IMR-90 (cell line): ENCODE data around the gene MBOAT2. TPM values are rescaled to one million over a fixed set of nuclear protein-coding genes. Genes with fewer than 3 reads are reported as not detected.

Experiments
- ATAC-seq: fragments of 200-7000 bp; cut with Tn5 transposase; 2 replicates; pipeline ENCODE4 v1.9.1; 2020; ENCODE audit warnings: low read depth, mild to moderate bottlenecking, moderate library complexity
- BruUV-seq: library from RNA; stranded (reverse); fragments of 400-500 nt; replicated peaks from 2 replicates; lab custom pipeline; 2021; lab: Mats Ljungman, UMichigan
- CTCF ChIA-PET: fragments of 300-600 bp; formaldehyde crosslinking; extraction: SDS; loops from one replicate; lab custom pipeline; 2021; ENCODE audit warnings: antibody characterized with exemption; lab: Yijun Ruan, JAX
- POLR2A ChIA-PET: fragments of 300-600 bp; sonication (Branson Sonifier 250); formaldehyde crosslinking; loops from one replicate; lab custom pipeline; 2022; ENCODE audit warnings: antibody characterized with exemption; ENCODE audit not compliant: unreplicated experiment; lab: Charles Lee
- DNase-seq: peaks from one replicate; pipeline ENCODE4 v3.0.0; 2013
- H2AFZ ChIP-seq: replicated peaks from 2 replicates; pipeline ENCODE3; 2013; ENCODE audit warnings: low read length, mild to moderate bottlenecking; ENCODE audit not compliant: poor library complexity
- H2AK5ac ChIP-seq: 2 replicates; pipeline ENCODE4 v1.6.1; 2013; ENCODE audit warnings: low read depth, low read length, inconsistent platforms
- H2AK9ac ChIP-seq: replicated peaks from 2 replicates; pipeline ENCODE3; 2013; ENCODE audit warnings: mild to moderate bottlenecking, low read depth, low read length, moderate library complexity; ENCODE audit not compliant: poor library complexity
- H2BK120ac ChIP-seq: 2 replicates; pipeline ENCODE4 v1.6.1; 2013; ENCODE audit warnings: low read depth, low read length, inconsistent platforms
- H2BK15ac ChIP-seq: 3 replicates; pipeline ENCODE4 v1.6.1; 2013; ENCODE audit warnings: low read depth, low read length, inconsistent platforms
- H2BK20ac ChIP-seq: 2 replicates; pipeline ENCODE4 v1.6.1; 2013; ENCODE audit warnings: low read depth, mild to moderate bottlenecking, inconsistent platforms, low read length, moderate library complexity
- H2BK5ac ChIP-seq: 2 replicates; pipeline ENCODE4 v1.6.1; 2013; ENCODE audit warnings: mild to moderate bottlenecking, low read depth, low read length, inconsistent platforms; ENCODE audit not compliant: poor library complexity, severe bottlenecking
- H3K14ac ChIP-seq: replicated peaks from 2 replicates; pipeline ENCODE4 v1.6.1; 2013; ENCODE audit warnings: low read depth, low read length, inconsistent platforms
- H3K18ac ChIP-seq: 2 replicates; pipeline ENCODE4 v1.6.1; 2013; ENCODE audit warnings: low read depth, low read length, control low read depth
- H3K23ac ChIP-seq: 2 replicates; pipeline ENCODE4 v1.6.1; 2013; ENCODE audit warnings: low read depth, low read length, inconsistent platforms
- H3K27ac ChIP-seq: 2 replicates; pipeline ENCODE4 v1.5.1; 2013; ENCODE audit warnings: mild to moderate bottlenecking, control low read depth, low read length; ENCODE audit not compliant: insufficient read depth
- H3K27me3 ChIP-seq: 2 replicates; pipeline ENCODE4 v1.6.1; 2013; ENCODE audit warnings: low read length; ENCODE audit not compliant: control insufficient read depth, insufficient read depth
- H3K36me3 ChIP-seq: 2 replicates; pipeline ENCODE4 v1.6.1; 2013; ENCODE audit warnings: low read length, mixed read lengths; ENCODE audit not compliant: control insufficient read depth, insufficient read depth
- H3K4ac ChIP-seq: 2 replicates; pipeline ENCODE4 v1.6.1; 2013; ENCODE audit warnings: low read depth, low read length, inconsistent platforms
- H3K4me1 ChIP-seq: 2 replicates; pipeline ENCODE4 v1.6.1; 2013; ENCODE audit warnings: low read length, mixed read lengths; ENCODE audit not compliant: control insufficient read depth, insufficient read depth
- H3K4me2 ChIP-seq: 2 replicates; pipeline ENCODE4 v1.6.1; 2013; ENCODE audit warnings: low read depth, mild to moderate bottlenecking, control low read depth, low read length, moderate library complexity
- H3K4me3 ChIP-seq: 2 replicates; pipeline ENCODE4 v1.5.1; 2013; ENCODE audit warnings: low read depth, mild to moderate bottlenecking, control low read depth, low read length, moderate library complexity; ENCODE audit not compliant: insufficient read depth
- H3K56ac ChIP-seq: 2 replicates; pipeline ENCODE4 v1.6.1; 2013; ENCODE audit warnings: low read length, inconsistent platforms; ENCODE audit not compliant: insufficient read depth; ENCODE audit errors: extremely low read depth
- H3K79me1 ChIP-seq, 2 experiments: 2 replicates each; pipeline ENCODE4 v1.6.1; 2013; ENCODE audit warnings: low read length in 2 of 2, inconsistent platforms in 1 of 2, low read depth in 1 of 2
- H3K9ac ChIP-seq: 2 replicates; pipeline ENCODE4 v1.6.1; 2013; ENCODE audit warnings: low read depth, low read length, control low read depth
- H3K9me1 ChIP-seq: 2 replicates; pipeline ENCODE4 v1.6.1; 2013; ENCODE audit warnings: low read length, inconsistent platforms; ENCODE audit not compliant: insufficient read depth
- H3K9me3 ChIP-seq: 2 replicates; pipeline ENCODE4 v1.6.1; 2013; ENCODE audit warnings: low read length; ENCODE audit not compliant: control insufficient read depth, insufficient read depth
- H4K20me1 ChIP-seq: 2 replicates; pipeline ENCODE4 v1.6.1; 2013; ENCODE audit warnings: low read length, inconsistent platforms; ENCODE audit not compliant: insufficient read depth
- H4K5ac ChIP-seq: 2 replicates; pipeline ENCODE4 v1.6.1; 2013; ENCODE audit warnings: mild to moderate bottlenecking, low read depth, low read length, control low read depth
- H4K8ac ChIP-seq, 2 experiments: 2 replicates each; pipeline ENCODE4 v1.6.1; 2013; ENCODE audit warnings: low read depth in 2 of 2, low read length in 2 of 2, control low read depth in 1 of 2, inconsistent platforms in 1 of 2
- H4K91ac ChIP-seq: 2 replicates; pipeline ENCODE4 v1.6.1; 2013; ENCODE audit warnings: low read depth, low read length, inconsistent platforms; ENCODE audit not compliant: insufficient read depth
- BHLHE40 ChIP-seq: fragments of 150-350 bp; IDR thresholded peaks from 2 replicates; pipeline ENCODE4 v1.6.1; 2016; ENCODE audit warnings: mild to moderate bottlenecking, low read depth, low read length
- CEBPB ChIP-seq: IDR thresholded peaks from 2 replicates; pipeline ENCODE4 v1.6.1; 2012; ENCODE audit warnings: low read depth, low read length, improper control_type of control experiment
- CHD1 ChIP-seq: IDR thresholded peaks from 2 replicates; pipeline ENCODE4 v1.6.1; 2012; ENCODE audit warnings: low read depth, low read length, improper control_type of control experiment
- ELK1 ChIP-seq: fragments of 150-350 bp; IDR thresholded peaks from 2 replicates; pipeline ENCODE4 v1.6.1; 2016; ENCODE audit warnings: low read depth, mild to moderate bottlenecking, low read length, moderate library complexity, borderline replicate concordance
- FOS ChIP-seq: fragments of 150-350 bp; IDR thresholded peaks from 2 replicates; pipeline ENCODE4 v1.6.1; 2016; ENCODE audit warnings: low read depth, low read length
- MAFK ChIP-seq: IDR thresholded peaks from 2 replicates; pipeline ENCODE4 v1.6.1; 2012; ENCODE audit warnings: low read depth, low read length, improper control_type of control experiment
- MAZ ChIP-seq: IDR thresholded peaks from 2 replicates; pipeline ENCODE4 v1.6.1; 2012; ENCODE audit warnings: low read depth, mild to moderate bottlenecking, low read length, improper control_type of control experiment, moderate library complexity, borderline replicate concordance
- MXI1 ChIP-seq: IDR thresholded peaks from 2 replicates; pipeline ENCODE4 v1.6.1; 2012; ENCODE audit warnings: low read depth, mild to moderate bottlenecking, low read length, moderate library complexity, borderline replicate concordance
- NFE2L2 ChIP-seq: fragments of 150-350 bp; IDR thresholded peaks from 2 replicates; pipeline ENCODE4 v1.6.1; 2016; ENCODE audit warnings: low read depth, mild to moderate bottlenecking, low read length
- POLR2A ChIP-seq: IDR thresholded peaks from 2 replicates; pipeline ENCODE4 v1.6.1; 2012; ENCODE audit warnings: mild to moderate bottlenecking, low read depth, low read length
- RAD21 ChIP-seq: IDR thresholded peaks from 2 replicates; pipeline ENCODE4 v1.6.1; 2012; ENCODE audit warnings: low read length, improper control_type of control experiment
- RCOR1 ChIP-seq: IDR thresholded peaks from 2 replicates; pipeline ENCODE4 v1.6.1; 2012; ENCODE audit warnings: mild to moderate bottlenecking, low read length, improper control_type of control experiment; ENCODE audit not compliant: insufficient replicate concordance
- RFX5 ChIP-seq: IDR thresholded peaks from 2 replicates; pipeline ENCODE4 v1.8.0; 2012; ENCODE audit warnings: low read depth, mild to moderate bottlenecking, low read length, moderate library complexity
- SMC3 ChIP-seq: fragments of 150-350 bp; IDR thresholded peaks from 2 replicates; pipeline ENCODE4 v1.6.1; 2016; ENCODE audit warnings: low read depth, mild to moderate bottlenecking, antibody characterized with exemption, low read length, moderate library complexity
- WGBS, 2 experiments: methylation state at CpG; one replicate each; pipeline versions ENCODE4 v1.1.5 to v1.1.7; 2013; ENCODE audit warnings: missing lambda C conversion rate in 2 of 2; ENCODE audit not compliant: insufficient read length in 1 of 2; ENCODE audit errors: extremely low coverage in 2 of 2; 5-methylcytosine and 5-hydroxymethylcytosine counted together
- dilution Hi-C: fragments of 300-500 bp; cut with HindIII; formaldehyde crosslinking; loops from one replicate; pipeline ENCODE4 v1.14.3; 2018; ENCODE audit warnings: low sequenced_read_pairs; ENCODE audit not compliant: unreplicated experiment
- in situ Hi-C: fragments of 300-500 bp; cut with MboI; formaldehyde crosslinking; loops from 3 replicates; pipeline ENCODE4 v1.14.3; 2019; ENCODE audit warnings: low sequenced_read_pairs, inconsistent platforms, mixed read lengths
- intact Hi-C: fragments of 100-400 bp; cut with micrococcal nuclease; formaldehyde crosslinking; loops from 2 replicates; pipeline ENCODE4 v1.10.0; 2022
- polyA plus RNA-seq, 3 experiments: library from polyadenylated mRNA; depleted of rRNA; stranded (reverse); fragments of >200 nt; gene quantifications; 2 replicates each; pipeline ENCODE4 v1.2.3, GENCODE V29; 2012; ENCODE audit warnings: low replicate concordance in 1 of 3
- total RNA-seq: library from RNA; depleted of rRNA; stranded (reverse); fragments of >200 nt; gene quantifications from 2 replicates; pipeline ENCODE4 v1.2.3, GENCODE V29; 2012
- TF ChIP-seq, protein P1 (sequence below): conservative IDR thresholded peaks from 2 replicates; pipeline ENCODE4 v1.5.1; 2012; ENCODE audit warnings: mild to moderate bottlenecking, low read depth, low read length, improper control_type of control experiment

The MBOAT2 gene
- total and polyA plus RNA-seq, 2 of the 4 experiments (the other 2 are of a cell fraction) = 33.9 to 102 TPM

GRCh38 chr2:8893978-8894820 lies 109.3 kb downstream of the MBOAT2 start:
- Histone ChIP-seq H3K56ac (no peak overlapping the region), H3K18ac (no peak overlapping the region), H3K4me1 (no peaks in the 10 kb centered on the region), H3K9me1 (0 out of 2 replicates have a peak, but pooled peaks cover 3% of the 10 kb centered on the region), H2AFZ (no peak overlapping the region), H3K9ac (no peak overlapping the region), H2BK120ac (no peak overlapping the region), H3K4ac (no peak overlapping the region), H3K27ac (no peak overlapping the region), H3K4me3 (no peak overlapping the region), H3K36me3 (peaks cover 11% of the 10 kb centered on the region), H2AK9ac (no peak overlapping the region), H2BK15ac (no peak overlapping the region), H3K23ac (no peak overlapping the region), H2BK20ac (no peak overlapping the region), H3K27me3 (no peaks in the 10 kb centered on the region), H2BK5ac (no peak overlapping the region), H3K79me1 (peaks cover 0 to 7% of the 10 kb centered on the region in 2 experiments; a peak in 3 of 4 replicates), H4K5ac (no peak overlapping the region), H3K4me2 (no peak overlapping the region), H3K14ac (no peak overlapping the region), H4K8ac (no peak overlapping the region), H2AK5ac (no peak overlapping the region), H4K91ac (no peak overlapping the region), H3K9me3 (peaks cover 3% of the 10 kb centered on the region), H4K20me1 (no peaks in the 10 kb centered on the region)
- in situ Hi-C loops = no loop called here
- ATAC-seq = no peak
- DNase-seq = peak; percentile 25
- intact Hi-C loops = no loop called here
- WGBS, 2 experiments = 100% methylated on average over 5 of the region's 19 CpGs; no CpG with 5 or more reads in 1 of the 2 experiments
- no TSS peak for BruUV-seq
- dilution Hi-C loops = no loop called here
- ChIA-PET CTCF (no interaction called here), POLR2A (no interaction called here)
- TF ChIP-seq RCOR1 = no peak
- no peak for TF ChIP-seq POLR2A
- no peak for TF ChIP-seq CEBPB
- TF ChIP-seq FOS = no peak
- no peak for TF ChIP-seq ELK1
- TF ChIP-seq MXI1 = no peak
- TF ChIP-seq, protein P1, sequence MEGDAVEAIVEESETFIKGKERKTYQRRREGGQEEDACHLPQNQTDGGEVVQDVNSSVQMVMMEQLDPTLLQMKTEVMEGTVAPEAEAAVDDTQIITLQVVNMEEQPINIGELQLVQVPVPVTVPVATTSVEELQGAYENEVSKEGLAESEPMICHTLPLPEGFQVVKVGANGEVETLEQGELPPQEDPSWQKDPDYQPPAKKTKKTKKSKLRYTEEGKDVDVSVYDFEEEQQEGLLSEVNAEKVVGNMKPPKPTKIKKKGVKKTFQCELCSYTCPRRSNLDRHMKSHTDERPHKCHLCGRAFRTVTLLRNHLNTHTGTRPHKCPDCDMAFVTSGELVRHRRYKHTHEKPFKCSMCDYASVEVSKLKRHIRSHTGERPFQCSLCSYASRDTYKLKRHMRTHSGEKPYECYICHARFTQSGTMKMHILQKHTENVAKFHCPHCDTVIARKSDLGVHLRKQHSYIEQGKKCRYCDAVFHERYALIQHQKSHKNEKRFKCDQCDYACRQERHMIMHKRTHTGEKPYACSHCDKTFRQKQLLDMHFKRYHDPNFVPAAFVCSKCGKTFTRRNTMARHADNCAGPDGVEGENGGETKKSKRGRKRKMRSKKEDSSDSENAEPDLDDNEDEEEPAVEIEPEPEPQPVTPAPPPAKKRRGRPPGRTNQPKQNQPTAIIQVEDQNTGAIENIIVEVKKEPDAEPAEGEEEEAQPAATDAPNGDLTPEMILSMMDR = no peak
- TF ChIP-seq RAD21 = no peak
- no peak for TF ChIP-seq BHLHE40
- TF ChIP-seq NFE2L2 = no peak
- TF ChIP-seq MAFK = no peak
- no peak for TF ChIP-seq SMC3
- no peak for TF ChIP-seq MAZ
- no peak for TF ChIP-seq RFX5
- no peak for TF ChIP-seq CHD1
